Smooth muscle cell (in vitro differentiated cells): Measurements from ENCODE around the gene MRPL38. TPM values are rescaled to one million over a fixed set of nuclear protein-coding genes. Genes with fewer than 3 reads are reported as not detected.

Experiments
- DNase-seq: peaks from one replicate; lab custom pipeline; 2025; ENCODE audit not compliant: unreplicated experiment; lab: John Stamatoyannopoulos, UW
- H2AFZ ChIP-seq: fragments of 200-600 bp; sonication (generic); 2 replicates; pipeline ENCODE4 v1.6.0; 2016; ENCODE audit warnings: antibody characterized with exemption, low read depth, mild to moderate bottlenecking
- H3F3A ChIP-seq: fragments of 200-600 bp; sonication (generic); 2 replicates; pipeline ENCODE4 v1.6.0; 2017; ENCODE audit warnings: antibody characterized with exemption, low read depth
- H3K27ac ChIP-seq: fragments of 200-600 bp; sonication (generic); 2 replicates; pipeline ENCODE4 v1.5.1; 2016; ENCODE audit warnings: low read depth, mild to moderate bottlenecking
- H3K27me3 ChIP-seq: fragments of 200-600 bp; sonication (generic); 2 replicates; pipeline ENCODE4 v1.6.1; 2016; ENCODE audit warnings: low read depth, mild to moderate bottlenecking
- H3K36me3 ChIP-seq: fragments of 200-600 bp; sonication (generic); 2 replicates; pipeline ENCODE4 v1.5.1; 2016; ENCODE audit warnings: low read depth
- H3K4me1 ChIP-seq: fragments of 200-600 bp; sonication (generic); 2 replicates; pipeline ENCODE4 v1.5.1; 2016; ENCODE audit warnings: low read depth
- H3K4me2 ChIP-seq: fragments of 200-600 bp; sonication (generic); 2 replicates; pipeline ENCODE4 v1.6.0; 2016; ENCODE audit warnings: mild to moderate bottlenecking
- H3K4me3 ChIP-seq: fragments of 200-600 bp; sonication (generic); 2 replicates; pipeline ENCODE4 v1.5.1; 2016; ENCODE audit warnings: mild to moderate bottlenecking
- H3K79me2 ChIP-seq: fragments of 200-600 bp; sonication (generic); 2 replicates; pipeline ENCODE4 v1.6.0; 2016; ENCODE audit warnings: low read depth, mild to moderate bottlenecking
- H3K9ac ChIP-seq: fragments of 200-600 bp; sonication (generic); 2 replicates; pipeline ENCODE4 v1.6.0; 2016; ENCODE audit warnings: low read depth
- H3K9me3 ChIP-seq: fragments of 200-600 bp; sonication (generic); replicated peaks from 2 replicates; pipeline ENCODE4 v1.5.1; 2016; ENCODE audit warnings: low read depth
- H4K20me1 ChIP-seq: fragments of 200-600 bp; sonication (generic); 2 replicates; pipeline ENCODE4 v1.6.0; 2016; ENCODE audit warnings: low read depth
- CTCF ChIP-seq: fragments of 200-600 bp; sonication (generic); IDR thresholded peaks from 2 replicates; pipeline ENCODE4 v1.5.1; 2017; ENCODE audit warnings: borderline replicate concordance, mild to moderate bottlenecking, antibody characterized with exemption; ENCODE audit not compliant: insufficient read depth, poor library complexity, severe bottlenecking
- WGBS: methylation state at CpG from one replicate; pipeline ENCODE4 v1.1.7; 2016; ENCODE audit warnings: low lambda C conversion rate; 5-methylcytosine and 5-hydroxymethylcytosine counted together
- polyA plus RNA-seq: library from polyadenylated mRNA; unstranded; fragments of >200 nt; fragmentation: Nextera tagmentation; extraction: Ambion mirVana; gene quantifications from 2 replicates; pipeline ENCODE4 v1.2.1, GENCODE V29; 2016
- total RNA-seq: library from RNA; depleted of rRNA; stranded (reverse); fragments of >200 nt; gene quantifications from 2 replicates; pipeline ENCODE4 v1.2.3, GENCODE V29; 2014

Gene MRPL38
- total and polyA plus RNA-seq, 2 experiments from 2014 or later: 48.4 to 90.5 TPM

GRCh38 chr17:75850928-75851692 lies 53.6 kb downstream of the MRPL38 start:
- Histone ChIP-seq H3F3A (peaks cover 10% of the 10 kb centered on the region), H3K36me3 (no peaks in the 10 kb centered on the region), H3K27me3 (no peaks in the 10 kb centered on the region), H3K4me2 (no peak overlapping the region), H2AFZ (no peak overlapping the region), H3K4me3 (no peak overlapping the region), H3K9me3 (no peaks in the 10 kb centered on the region), H3K79me2 (peaks cover 6% of the 10 kb centered on the region), H4K20me1 (peaks cover 16% of the 10 kb centered on the region), H3K4me1 (peaks cover 8% of the 10 kb centered on the region), H3K9ac (no peak overlapping the region), H3K27ac (no peak overlapping the region)
- no peak for TF ChIP-seq CTCF
- no peak for DNase-seq
- WGBS: 95% methylated on average over 12 of the region's 12 CpGs

GRCh38 chr17:75849724-75850123 lies 55.0 kb downstream of the MRPL38 start:
- Histone ChIP-seq H3K9me3 (no peaks in the 10 kb centered on the region), H3K79me2 (peaks cover 6% of the 10 kb centered on the region), H3K4me2 (no peak overlapping the region), H3K27me3 (no peaks in the 10 kb centered on the region), H3F3A (peaks cover 10% of the 10 kb centered on the region), H3K4me1 (peaks cover 11% of the 10 kb centered on the region), H2AFZ (no peak overlapping the region), H3K27ac (no peak overlapping the region), H3K4me3 (no peak overlapping the region), H3K9ac (no peak overlapping the region), H3K36me3 (no peaks in the 10 kb centered on the region), H4K20me1 (peaks cover 16% of the 10 kb centered on the region)
- no peak for TF ChIP-seq CTCF
- DNase-seq: no peak
- WGBS: 96% methylated on average over 9 of the region's 9 CpGs

GRCh38 chr17:75849279-75849646 lies 55.4 kb downstream of the MRPL38 start:
- Histone ChIP-seq H3K9ac (no peak overlapping the region), H4K20me1 (peaks cover 15% of the 10 kb centered on the region), H3F3A (peaks cover 5% of the 10 kb centered on the region), H3K4me2 (no peak overlapping the region), H2AFZ (no peak overlapping the region), H3K4me1 (peaks cover 7% of the 10 kb centered on the region), H3K27me3 (no peaks in the 10 kb centered on the region), H3K4me3 (no peak overlapping the region), H3K79me2 (peaks cover 6% of the 10 kb centered on the region), H3K36me3 (no peaks in the 10 kb centered on the region), H3K27ac (no peak overlapping the region), H3K9me3 (no peaks in the 10 kb centered on the region)
- WGBS: 98% methylated on average over 11 of the region's 11 CpGs
- no peak for TF ChIP-seq CTCF
- no peak for DNase-seq

Other genes starting within 250 kb of the MRPL38 start
- gene RECQL5, start 237.7 kb downstream of the MRPL38 start, total RNA-seq: 12.5 and 38.2 TPM in 2 replicates
- 15.4 and 15.7 TPM in 2 replicates for gene RECQL5, start 237.7 kb downstream of the MRPL38 start, polyA plus RNA-seq
- gene SAP30BP, start 237.5 kb downstream of the MRPL38 start, total RNA-seq: 75.4 and 87.7 TPM in 2 replicates
- 119 and 135 TPM in 2 replicates for gene SAP30BP, start 237.5 kb downstream of the MRPL38 start, polyA plus RNA-seq
- gene ITGB4, start 183.4 kb downstream of the MRPL38 start, total RNA-seq: 66.0 and 83.8 TPM in 2 replicates
- gene ITGB4, start 183.4 kb downstream of the MRPL38 start, polyA plus RNA-seq: 47.2 and 233 TPM in 2 replicates
- gene GALK1, start 139.7 kb downstream of the MRPL38 start, total RNA-seq: 31.1 and 32.7 TPM in 2 replicates
- 88.8 and 108 TPM in 2 replicates for gene GALK1, start 139.7 kb downstream of the MRPL38 start, polyA plus RNA-seq
- gene UNK, start 120.1 kb downstream of the MRPL38 start, total RNA-seq: 25.4 and 39.5 TPM in 2 replicates
- gene UNK, start 120.1 kb downstream of the MRPL38 start, polyA plus RNA-seq: 26.8 and 31.5 TPM in 2 replicates
- gene UNC13D, start 60.5 kb downstream of the MRPL38 start, total RNA-seq: 4.5 TPM in 2 replicates
- 2.4 and 9.6 TPM in 2 replicates for gene UNC13D, start 60.5 kb downstream of the MRPL38 start, polyA plus RNA-seq
- 26.4 and 27.6 TPM in 2 replicates for gene WBP2, start 49.5 kb downstream of the MRPL38 start, total RNA-seq
- 91.4 and 111 TPM in 2 replicates for gene WBP2, start 49.5 kb downstream of the MRPL38 start, polyA plus RNA-seq
- 3.8 and 8.7 TPM in 2 replicates for gene TRIM47, start 26.3 kb downstream of the MRPL38 start, total RNA-seq
- gene TRIM47, start 26.3 kb downstream of the MRPL38 start, polyA plus RNA-seq: 16.1 and 31.7 TPM in 2 replicates
- gene TRIM65, start 7.9 kb downstream of the MRPL38 start, total RNA-seq: 9.8 and 13.3 TPM in 2 replicates
- gene TRIM65, start 7.9 kb downstream of the MRPL38 start, polyA plus RNA-seq: 15.4 and 17.4 TPM in 2 replicates
- 8.4 and 21.8 TPM in 2 replicates for gene FBF1, start 36.2 kb upstream of the MRPL38 start, total RNA-seq
- 4.6 and 8.2 TPM in 2 replicates for gene FBF1, start 36.2 kb upstream of the MRPL38 start, polyA plus RNA-seq
- 35.3 and 46.7 TPM in 2 replicates for gene ACOX1, start 74.3 kb upstream of the MRPL38 start, total RNA-seq
- gene ACOX1, start 74.3 kb upstream of the MRPL38 start, polyA plus RNA-seq: 25.9 and 30.2 TPM in 2 replicates
- 4.2 and 15.5 TPM in 2 replicates for gene TEN1, start 74.4 kb upstream of the MRPL38 start, total RNA-seq
- gene TEN1, start 74.4 kb upstream of the MRPL38 start, polyA plus RNA-seq: 19.2 and 25.6 TPM in 2 replicates
- gene CDK3, start 96.0 kb upstream of the MRPL38 start, total RNA-seq: 1.0 and 1.2 TPM in 2 replicates
- gene CDK3, start 96.0 kb upstream of the MRPL38 start, polyA plus RNA-seq: 3.9 and 10.2 TPM in 2 replicates
- gene EVPL, start 122.4 kb upstream of the MRPL38 start, total RNA-seq: 1.6 and 1.9 TPM in 2 replicates
- gene EVPL, start 122.4 kb upstream of the MRPL38 start, polyA plus RNA-seq: 0.77 and 2.0 TPM in 2 replicates
- 41.0 and 67.5 TPM in 2 replicates for gene SRP68, start 167.6 kb upstream of the MRPL38 start, total RNA-seq
- 96.3 and 102 TPM in 2 replicates for gene SRP68, start 167.6 kb upstream of the MRPL38 start, polyA plus RNA-seq
- not detected in 2 replicates for gene GALR2, start 169.9 kb upstream of the MRPL38 start, total RNA-seq
- gene GALR2, start 169.9 kb upstream of the MRPL38 start, polyA plus RNA-seq: 0.17 TPM in 1 of 2 replicates, not detected in the other
- not detected in 2 replicates for gene ZACN, start 174.3 kb upstream of the MRPL38 start, total RNA-seq
- gene ZACN, start 174.3 kb upstream of the MRPL38 start, polyA plus RNA-seq: 1.7 and 3.4 TPM in 2 replicates
- 49.8 and 59.1 TPM in 2 replicates for gene EXOC7, start 198.9 kb upstream of the MRPL38 start, total RNA-seq
- gene EXOC7, start 198.9 kb upstream of the MRPL38 start, polyA plus RNA-seq: 70.3 and 90.8 TPM in 2 replicates
- not detected in 2 replicates for gene FOXJ1, start 236.4 kb upstream of the MRPL38 start, total RNA-seq
- gene FOXJ1, start 236.4 kb upstream of the MRPL38 start, polyA plus RNA-seq: not detected in 2 replicates